Panc1 (cell line): ENCODE measurements around the gene METTL1. TPM values are rescaled to one million over a fixed set of nuclear protein-coding genes. Genes with fewer than 3 reads are reported as not detected.

Source experiments
- ATAC-seq: fragments of 200-7000 bp; cut with Tn5 transposase; 2 replicates; pipeline ENCODE4 v1.9.1; 2020; ENCODE audit warnings: mild to moderate bottlenecking, moderate library complexity
- BruUV-seq: library from RNA; stranded (reverse); fragments of 400-500 nt; replicated peaks from 2 replicates; lab custom pipeline; 2021; lab: Mats Ljungman, UMichigan
- CTCF ChIA-PET: fragments of 300-600 bp; sonication (Branson Sonifier 250); formaldehyde crosslinking; loops from one replicate; lab custom pipeline; 2022; ENCODE audit warnings: antibody characterized with exemption; lab: Charles Lee
- POLR2A ChIA-PET: fragments of 300-600 bp; sonication (Branson Sonifier 250); formaldehyde crosslinking; loops from one replicate; lab custom pipeline; 2022; ENCODE audit warnings: antibody characterized with exemption; lab: Charles Lee
- DNase-seq: peaks from one replicate; pipeline ENCODE4 v3.0.0-alpha.2; 2010; ENCODE audit warnings: low read depth, low spot score
- H3K27ac ChIP-seq: 2 replicates; pipeline ENCODE4 v1.5.1; 2011; ENCODE audit warnings: mild to moderate bottlenecking, low read length, inconsistent platforms
- H3K27me3 ChIP-seq: fragments of 200-500 bp; sonication (Bioruptor generic); 2 replicates; pipeline ENCODE4 v1.6.0; 2014; ENCODE audit warnings: low read length, inconsistent platforms; ENCODE audit not compliant: control insufficient read depth, insufficient read depth
- H3K36me3 ChIP-seq: fragments of 200-500 bp; sonication (Bioruptor generic); 2 replicates; pipeline ENCODE4 v1.5.1; 2014; ENCODE audit warnings: inconsistent platforms, mild to moderate bottlenecking, low read length, moderate library complexity; ENCODE audit not compliant: control insufficient read depth, insufficient read depth
- H3K4me1 ChIP-seq: 2 replicates; pipeline ENCODE4 v1.5.1; 2011; ENCODE audit warnings: inconsistent platforms, mild to moderate bottlenecking, low read length, moderate library complexity; ENCODE audit not compliant: control insufficient read depth, insufficient read depth
- H3K4me3 ChIP-seq, 2 experiments: 2 replicates each; pipeline ENCODE4 v1.5.1; 2011 to 2012; ENCODE audit warnings: low read depth in 2 of 2, low read length in 2 of 2, mild to moderate bottlenecking in 2 of 2, inconsistent platforms in 1 of 2, moderate library complexity in 1 of 2
- H3K9me3 ChIP-seq: fragments of 200-500 bp; sonication (Bioruptor generic); 2 replicates; pipeline ENCODE4 v1.5.1; 2014; ENCODE audit warnings: low read depth, mild to moderate bottlenecking, inconsistent platforms, low read length, moderate library complexity; ENCODE audit not compliant: control insufficient read depth, insufficient read depth
- POLR2AphosphoS5 ChIP-seq: IDR thresholded peaks from 2 replicates; pipeline ENCODE4 v1.6.1; 2012; ENCODE audit warnings: mild to moderate bottlenecking, low read depth, low read length, moderate library complexity
- SIN3A ChIP-seq: IDR thresholded peaks from 2 replicates; pipeline ENCODE4 v1.6.1; 2012; ENCODE audit warnings: low read depth, mild to moderate bottlenecking, low read length, moderate library complexity, borderline replicate concordance; ENCODE audit not compliant: insufficient read depth
- TCF7L2 ChIP-seq: IDR thresholded peaks from 2 replicates; pipeline ENCODE4 v1.6.1; 2011; ENCODE audit warnings: mild to moderate bottlenecking, low read depth, low read length, inconsistent platforms
- in situ Hi-C: cut with HindIII; loops from 2 replicates; pipeline ENCODE4 v1.10.0; 2016; ENCODE audit warnings: low sequenced_read_pairs, low pct_unique_long_range_greater_than_20kb
- intact Hi-C: fragments of 100-400 bp; cut with micrococcal nuclease; formaldehyde crosslinking; loops from one replicate; pipeline ENCODE4 v1.10.0; 2022; ENCODE audit not compliant: unreplicated experiment
- total RNA-seq: library from RNA; stranded (reverse); gene quantifications from one replicate; pipeline ENCODE4 v1.2.1, GENCODE V29; 2021; ENCODE audit not compliant: unreplicated experiment
- TF ChIP-seq, protein P1 (sequence below), 2 experiments: IDR thresholded peaks; 2 replicates each; pipeline ENCODE4 v1.6.1; 2011 to 2012; ENCODE audit warnings: low read depth in 2 of 2, control low read depth in 1 of 2, low read length in 1 of 2, mild to moderate bottlenecking in 1 of 2, moderate library complexity in 1 of 2; ENCODE audit not compliant: insufficient read depth in 1 of 2

The METTL1 gene
- total RNA-seq, 1 experiment from 2014 or later: 46.5 TPM

DNA sequence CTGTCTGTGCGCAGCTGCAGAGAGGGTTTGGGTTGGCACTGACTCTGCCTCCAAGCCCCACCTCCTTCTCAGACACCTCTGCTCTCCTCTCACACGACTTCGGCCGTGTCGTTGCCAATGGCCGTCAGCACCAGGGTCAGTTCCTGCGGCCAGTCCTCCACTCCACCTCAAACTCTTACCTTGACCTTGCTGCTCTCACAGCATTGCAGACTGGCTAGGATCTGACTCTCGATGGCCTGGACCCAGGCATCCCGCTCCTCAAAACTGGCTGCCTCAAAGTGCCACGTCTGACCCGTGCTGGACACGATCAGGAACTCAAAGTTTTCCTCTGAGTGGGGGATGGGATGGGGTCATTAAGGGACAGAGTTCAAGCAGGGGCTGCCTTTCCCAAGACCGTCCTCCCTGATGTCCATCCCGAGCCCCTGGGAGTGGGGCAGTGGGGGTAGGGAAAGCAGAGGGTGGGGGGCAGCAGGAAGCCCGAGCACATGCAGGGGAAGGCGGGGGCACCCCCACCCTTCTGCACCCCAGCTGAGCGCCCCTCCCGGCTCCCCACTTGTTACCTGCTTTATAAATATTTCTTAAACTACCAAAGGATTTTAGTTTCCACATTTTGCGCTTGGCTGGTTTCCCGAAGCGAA lies 44.0 kb downstream of the METTL1 start:
- CTCF ChIA-PET: no interaction called here
- Histone ChIP-seq H3K4me1 (peaks cover 4% of the 10 kb centered on the region; the same call in 1 of the 2 replicates), H3K27me3 (no peaks in the 10 kb centered on the region), H3K36me3 (no peaks in the 10 kb centered on the region), H3K4me3 (no peak overlapping the region), H3K27ac (no peak overlapping the region), H3K9me3 (no peaks in the 10 kb centered on the region)
- BruUV-seq: TSS peak; percentile 76
- ATAC-seq: no peak
- in situ Hi-C loops (no loop called here), intact Hi-C loops (no loop called here)
- no peak for TF ChIP-seq POLR2AphosphoS5
- TF ChIP-seq, protein P1, sequence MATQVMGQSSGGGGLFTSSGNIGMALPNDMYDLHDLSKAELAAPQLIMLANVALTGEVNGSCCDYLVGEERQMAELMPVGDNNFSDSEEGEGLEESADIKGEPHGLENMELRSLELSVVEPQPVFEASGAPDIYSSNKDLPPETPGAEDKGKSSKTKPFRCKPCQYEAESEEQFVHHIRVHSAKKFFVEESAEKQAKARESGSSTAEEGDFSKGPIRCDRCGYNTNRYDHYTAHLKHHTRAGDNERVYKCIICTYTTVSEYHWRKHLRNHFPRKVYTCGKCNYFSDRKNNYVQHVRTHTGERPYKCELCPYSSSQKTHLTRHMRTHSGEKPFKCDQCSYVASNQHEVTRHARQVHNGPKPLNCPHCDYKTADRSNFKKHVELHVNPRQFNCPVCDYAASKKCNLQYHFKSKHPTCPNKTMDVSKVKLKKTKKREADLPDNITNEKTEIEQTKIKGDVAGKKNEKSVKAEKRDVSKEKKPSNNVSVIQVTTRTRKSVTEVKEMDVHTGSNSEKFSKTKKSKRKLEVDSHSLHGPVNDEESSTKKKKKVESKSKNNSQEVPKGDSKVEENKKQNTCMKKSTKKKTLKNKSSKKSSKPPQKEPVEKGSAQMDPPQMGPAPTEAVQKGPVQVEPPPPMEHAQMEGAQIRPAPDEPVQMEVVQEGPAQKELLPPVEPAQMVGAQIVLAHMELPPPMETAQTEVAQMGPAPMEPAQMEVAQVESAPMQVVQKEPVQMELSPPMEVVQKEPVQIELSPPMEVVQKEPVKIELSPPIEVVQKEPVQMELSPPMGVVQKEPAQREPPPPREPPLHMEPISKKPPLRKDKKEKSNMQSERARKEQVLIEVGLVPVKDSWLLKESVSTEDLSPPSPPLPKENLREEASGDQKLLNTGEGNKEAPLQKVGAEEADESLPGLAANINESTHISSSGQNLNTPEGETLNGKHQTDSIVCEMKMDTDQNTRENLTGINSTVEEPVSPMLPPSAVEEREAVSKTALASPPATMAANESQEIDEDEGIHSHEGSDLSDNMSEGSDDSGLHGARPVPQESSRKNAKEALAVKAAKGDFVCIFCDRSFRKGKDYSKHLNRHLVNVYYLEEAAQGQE (IDR thresholded peaks at IDR 0.05; ENCODE audit: insufficient read depth in 1 of 2, low read depth in 2 of 2, low read length in 1 of 2): peak; percentile 69 to 85
- POLR2A ChIA-PET: no interaction called here
- DNase-seq: no peak

DNA sequence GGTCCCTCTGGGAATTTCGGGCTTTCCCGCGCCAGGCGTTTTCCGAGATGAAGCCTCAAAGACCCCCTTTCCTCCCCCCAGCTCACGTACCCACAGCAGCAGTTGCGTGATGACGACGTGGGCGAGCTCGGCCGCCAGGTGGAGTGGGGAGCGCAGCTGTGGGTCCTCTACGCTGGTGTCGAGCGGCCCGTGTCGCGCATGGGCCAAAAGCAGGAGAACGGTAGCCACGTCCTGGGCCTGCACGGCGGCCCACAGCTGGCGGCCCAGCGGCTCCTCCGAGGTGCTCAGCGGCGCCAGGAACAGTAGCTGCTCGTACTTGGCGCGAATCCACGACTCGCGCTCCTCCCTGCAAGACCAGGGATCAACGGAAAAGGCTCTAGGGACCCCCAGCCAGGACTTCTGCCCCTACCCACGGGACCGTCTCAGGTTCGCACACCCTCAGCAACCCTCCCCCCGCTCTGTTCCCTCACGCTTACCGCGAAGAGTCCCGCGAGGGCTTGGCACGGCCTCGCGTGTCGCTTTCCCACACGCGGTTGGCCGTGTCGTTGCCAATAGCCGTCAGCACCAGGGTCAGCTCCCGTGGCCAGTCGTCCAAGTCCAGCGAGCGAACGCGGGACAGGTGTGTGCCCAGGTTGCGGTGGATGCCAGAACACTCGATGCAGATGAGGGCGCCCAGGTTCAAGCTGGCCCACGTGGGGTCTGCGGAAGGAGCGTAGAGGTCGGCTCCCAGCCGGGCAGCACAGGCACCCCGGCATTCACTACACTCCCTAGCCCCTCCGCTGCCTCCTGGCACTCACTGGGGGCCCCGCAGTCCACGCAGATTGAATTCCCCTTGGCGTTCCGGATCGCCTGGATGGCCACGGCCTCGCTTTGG lies 44.8 kb downstream of the METTL1 start:
- Histone ChIP-seq H3K36me3 (no peaks in the 10 kb centered on the region), H3K4me3 (peak overlapping the region; percentile 93), H3K27me3 (no peaks in the 10 kb centered on the region), H3K9me3 (no peaks in the 10 kb centered on the region), H3K27ac (peak overlapping the region; percentile 79), H3K4me1 (peaks cover 4% of the 10 kb centered on the region; the same call in 1 of the 2 replicates)
- DNase-seq: no peak
- peak; percentile 39 for ATAC-seq
- intact Hi-C loops: no loop called here
- ChIA-PET POLR2A (no interaction called here), CTCF (interaction anchor here (0.9 to 2.0 kb wide), 4 partner anchors 8 to 101 kb away, joined by 4 to 12 read pairs (median 8); no protein-coding TSS in a partner anchor)
- in situ Hi-C loops: no loop called here
- no TSS peak for BruUV-seq
- TF ChIP-seq, protein P1 (IDR thresholded peaks at IDR 0.05; ENCODE audit: insufficient read depth in 1 of 2, low read depth in 2 of 2, low read length in 1 of 2): peak; percentile 75 to 92
- TF ChIP-seq SIN3A: no peak
- TF ChIP-seq TCF7L2: no peak
